IPS-18c (cell line): ENCODE measurements around the gene GREB1L.

Source experiments
- H3K4me3 ChIP-seq: 2 replicates; pipeline ENCODE4 v1.7.0; 2013; ENCODE audit warnings: low read depth, mild to moderate bottlenecking, low read length, moderate library complexity; ENCODE audit not compliant: insufficient read depth
- H3K9me3 ChIP-seq: one replicate; pipeline ENCODE4 v1.6.1; 2013; ENCODE audit warnings: mild to moderate bottlenecking, low read length, moderate library complexity; ENCODE audit not compliant: control insufficient read depth, insufficient read depth

Gene GREB1L

DNA sequence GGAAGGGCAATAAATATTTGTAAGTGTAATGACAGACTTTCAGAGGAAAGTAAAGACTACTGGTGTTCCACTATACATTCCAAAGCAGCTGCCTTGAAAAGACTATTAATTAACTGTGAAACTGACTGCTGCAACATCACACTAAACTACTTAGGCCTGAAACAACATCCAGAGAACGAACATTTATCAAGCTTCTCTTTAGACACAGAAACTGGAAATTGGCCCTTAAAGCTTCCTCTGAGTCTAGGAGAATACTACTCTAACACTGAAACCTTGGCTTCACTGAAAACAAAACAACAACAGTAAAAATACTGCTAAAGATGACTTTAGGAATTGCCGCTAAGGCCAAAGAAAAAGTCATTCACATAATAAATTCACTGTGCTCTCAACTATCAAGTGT is 283.9 kb downstream of the GREB1L start:
- H3K4me3 ChIP-seq: no peak overlapping the region

DNA sequence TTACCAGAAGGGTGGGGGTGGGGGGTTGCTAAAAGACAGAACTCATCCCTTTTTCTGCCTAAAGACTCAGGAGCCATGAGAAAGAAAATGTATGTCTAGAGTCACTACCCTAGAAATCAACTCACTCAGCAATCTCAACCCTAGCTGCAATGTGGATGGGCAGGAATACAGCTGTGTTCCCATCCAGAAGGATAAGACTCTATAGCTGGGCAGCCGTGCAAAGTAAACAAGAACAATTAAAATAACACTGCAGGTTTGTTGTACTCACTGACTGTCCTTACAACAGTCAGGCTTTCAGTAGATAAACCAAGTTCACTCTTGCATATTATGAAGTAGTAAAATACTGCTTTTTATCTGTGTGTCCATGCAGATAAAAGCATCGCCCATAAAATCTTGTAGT is 284.4 kb downstream of the GREB1L start:
- Histone ChIP-seq H3K4me3 (no peak overlapping the region), H3K9me3 (no peaks in the 10 kb centered on the region)

More for the DNA sequence above, 283.9 kb downstream of the GREB1L start:
- no peaks in the 10 kb centered on the region for H3K9me3 ChIP-seq

DNA sequence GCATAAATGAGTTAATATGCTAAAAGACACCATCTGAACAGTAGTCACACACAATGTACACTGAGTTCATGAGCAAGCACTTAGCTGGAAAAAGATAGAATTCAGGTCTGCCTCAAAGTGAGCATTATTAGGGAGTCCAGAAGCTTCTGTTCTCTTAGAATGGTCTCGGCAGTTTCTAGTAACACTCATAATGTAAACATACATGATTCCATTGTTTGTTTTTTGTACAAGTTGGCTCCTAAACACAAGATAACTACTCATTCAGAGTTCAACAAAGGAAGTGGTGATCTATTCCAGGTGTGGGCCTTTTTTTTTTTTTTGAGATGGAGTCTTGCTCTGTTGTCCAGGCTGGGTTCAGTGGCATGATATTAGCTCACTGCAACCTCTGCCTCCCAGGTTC is 292.3 kb downstream of the GREB1L start:
- H3K4me3 ChIP-seq: no peak overlapping the region

DNA sequence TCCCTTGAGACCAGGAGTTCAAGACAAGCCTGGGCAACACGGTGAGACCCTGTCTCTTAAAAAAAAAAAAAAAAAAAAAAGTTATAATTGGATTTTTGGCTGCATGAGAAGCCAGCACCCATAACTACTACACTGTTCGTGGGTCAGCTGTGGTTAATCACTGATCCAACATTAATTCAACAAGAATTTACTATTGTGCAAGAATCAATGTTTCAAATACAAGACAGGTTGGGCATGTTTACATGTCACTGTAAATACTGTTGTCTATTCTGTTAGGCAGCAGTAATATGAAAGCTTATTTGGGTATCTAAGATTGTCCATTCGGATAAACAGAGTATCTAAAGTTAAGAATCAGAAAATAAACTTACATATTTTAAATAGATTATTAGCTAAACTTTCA is 296.2 kb downstream of the GREB1L start:
- Histone ChIP-seq H3K9me3 (peaks cover 2% of the 10 kb centered on the region), H3K4me3 (no peak overlapping the region)

More for the DNA sequence above, 292.3 kb downstream of the GREB1L start:
- H3K9me3 ChIP-seq: peaks cover 2% of the 10 kb centered on the region

DNA sequence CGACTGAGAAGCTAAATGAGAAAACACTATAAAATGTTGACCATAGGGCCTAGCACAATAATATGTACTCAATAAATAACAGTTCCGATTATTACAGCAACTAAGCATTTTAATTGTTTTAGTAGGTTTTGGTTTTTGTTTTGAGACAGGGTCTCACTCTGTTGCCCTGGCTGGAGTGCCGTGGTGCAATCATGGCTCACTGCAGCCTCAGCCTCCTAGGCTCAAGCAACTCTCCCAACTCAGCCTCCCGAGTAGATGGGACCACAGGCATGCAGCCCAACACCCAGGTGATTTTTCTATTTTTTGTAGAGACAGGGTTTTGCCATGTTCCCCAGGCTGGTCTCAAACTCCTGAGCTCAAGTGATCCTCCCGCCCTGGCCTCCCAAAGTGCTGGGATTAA is 304.4 kb downstream of the GREB1L start:
- Histone ChIP-seq H3K4me3 (no peak overlapping the region), H3K9me3 (no peaks in the 10 kb centered on the region)

DNA sequence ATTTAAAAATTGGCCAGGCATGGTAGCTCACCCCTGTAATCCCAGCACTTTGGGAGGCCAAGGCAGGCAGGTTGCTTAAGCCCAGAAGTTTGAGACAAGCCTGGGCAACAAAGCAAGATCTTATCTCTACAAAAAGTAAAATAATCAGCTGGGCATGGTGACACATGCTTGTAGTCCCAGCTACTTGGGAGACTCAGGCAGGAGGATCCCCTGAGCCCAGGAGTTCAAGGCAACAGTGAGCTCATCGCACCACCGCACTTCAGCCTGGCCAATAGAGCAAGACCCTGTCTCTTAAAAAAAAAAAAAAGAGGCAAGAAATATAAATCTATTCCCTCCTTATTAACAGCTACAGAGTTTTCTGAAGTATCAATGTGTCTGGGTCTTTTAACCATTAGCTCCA is 306.6 kb downstream of the GREB1L start:
- H3K4me3 ChIP-seq: no peak overlapping the region

DNA sequence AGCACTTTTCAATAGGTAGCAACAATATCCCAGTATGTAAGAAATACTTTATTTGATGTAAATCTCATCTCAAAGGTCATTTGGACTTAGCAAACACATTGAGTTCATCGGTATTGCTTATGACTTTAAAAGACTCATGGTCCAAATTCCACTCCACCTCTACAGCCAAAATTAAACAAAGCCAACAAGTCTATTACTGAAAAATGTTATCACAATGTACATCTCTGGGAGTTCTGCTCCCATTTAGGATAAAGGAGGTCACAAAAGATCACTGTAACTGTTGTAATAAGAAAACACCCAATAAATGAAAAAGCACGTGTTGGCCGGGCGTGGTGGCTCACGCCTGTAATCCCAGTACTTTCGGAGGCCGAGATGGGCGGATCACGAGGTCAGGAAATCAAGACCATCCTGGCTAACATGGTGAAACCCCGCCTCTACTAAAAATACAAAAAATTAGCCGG is 308.5 kb downstream of the GREB1L start:
- H3K4me3 ChIP-seq: no peak overlapping the region
- H3K9me3 ChIP-seq: peaks cover 2% of the 10 kb centered on the region

More for the DNA sequence above, 306.6 kb downstream of the GREB1L start:
- no peaks in the 10 kb centered on the region for H3K9me3 ChIP-seq

DNA sequence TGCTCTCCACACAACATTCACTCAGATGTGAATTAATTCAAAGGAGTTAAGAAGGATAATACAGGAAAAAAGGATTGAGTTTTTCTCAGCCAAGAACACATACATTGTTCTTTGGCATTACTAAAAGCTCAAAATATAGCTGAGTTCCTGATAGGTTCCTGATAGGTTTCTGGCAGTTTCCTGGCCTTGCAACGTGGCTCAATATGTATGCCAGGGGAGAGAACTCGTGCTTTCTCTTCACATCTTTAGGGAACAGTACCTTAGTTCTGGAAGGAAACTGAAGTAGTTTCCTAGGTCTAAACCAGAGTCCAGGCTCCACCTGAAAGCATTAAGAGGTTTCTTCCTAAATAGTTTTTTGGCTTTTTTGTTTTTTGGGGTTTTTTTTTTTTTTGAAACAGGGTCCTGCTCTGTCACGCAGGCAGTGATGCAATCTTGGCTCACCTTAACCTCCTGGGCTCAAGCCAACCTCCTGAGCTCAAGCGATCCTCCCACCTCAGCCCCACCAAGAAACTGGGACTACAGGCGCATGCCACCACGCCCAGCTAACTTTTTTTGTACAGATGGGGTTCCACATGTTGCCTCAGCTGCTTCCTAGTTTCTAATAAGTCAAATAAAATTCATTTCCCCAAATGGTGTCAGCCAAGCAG is 315.7 kb downstream of the GREB1L start:
- H3K9me3 ChIP-seq: peaks cover 2% of the 10 kb centered on the region
- no peak overlapping the region for H3K4me3 ChIP-seq

DNA sequence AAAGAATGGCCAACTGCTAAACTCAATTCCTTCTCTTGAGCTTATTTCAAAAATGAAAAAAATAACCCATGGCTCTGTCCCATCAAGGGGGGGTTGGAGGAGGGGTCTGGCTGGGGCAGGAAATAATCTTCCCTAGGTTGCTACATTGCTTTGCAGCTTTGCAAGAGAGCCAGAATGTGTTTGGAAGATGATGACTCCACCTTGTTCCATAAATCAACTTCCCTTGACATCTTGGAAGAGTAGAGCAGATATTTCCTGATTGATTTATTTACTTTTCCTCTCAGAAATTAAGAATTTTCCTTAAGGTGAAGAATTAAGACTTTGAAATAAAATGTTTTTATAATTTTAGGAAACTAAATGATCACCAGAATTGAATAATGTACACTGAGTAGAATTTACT is 317.2 kb downstream of the GREB1L start:
- H3K9me3 ChIP-seq: peaks cover 2% of the 10 kb centered on the region
- no peak overlapping the region for H3K4me3 ChIP-seq

DNA sequence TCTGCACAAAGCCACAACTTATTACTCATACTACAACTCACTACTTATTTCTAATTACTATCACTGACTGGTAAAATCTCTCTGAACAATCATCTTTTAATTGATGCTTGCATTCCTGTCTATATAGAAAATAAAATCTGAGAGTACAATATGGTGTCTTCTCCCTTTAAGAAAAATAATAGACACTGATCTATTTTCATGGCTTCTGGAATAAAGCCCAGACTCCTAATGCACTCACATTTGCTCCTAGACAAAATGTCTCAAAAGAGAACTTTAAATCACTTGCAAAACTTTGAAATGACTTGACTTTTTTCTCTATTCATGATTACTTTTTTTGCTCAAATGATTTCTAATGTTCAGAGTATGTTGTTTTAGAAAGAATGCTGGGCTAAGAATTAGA is 329.7 kb downstream of the GREB1L start:
- Histone ChIP-seq H3K9me3 (no peaks in the 10 kb centered on the region), H3K4me3 (no peak overlapping the region)
